ENCODE results near the gene EFCAB5.

- TF ChIP-seq CTCF (conservative IDR thresholded peaks at IDR 0.05; ENCODE audit: low read depth in 2 of 2): peak; percentile 38 to 57
- no peak for TF ChIP-seq JUNB (IDR thresholded peaks at IDR 0.05; ENCODE audit: unreplicated experiment)
- TF ChIP-seq REST (IDR thresholded peaks at IDR 0.05; ENCODE audit: unreplicated experiment): no peak
- no peak for TF ChIP-seq STAT1 (IDR thresholded peaks at IDR 0.05; ENCODE audit: unreplicated experiment)
- no peak for TF ChIP-seq EZH2phosphoT487 (IDR thresholded peaks at IDR 0.05; ENCODE audit: unreplicated experiment)
- no peak for TF ChIP-seq EZH2 (IDR thresholded peaks at IDR 0.05; ENCODE audit: low read depth, unreplicated experiment)
- TF ChIP-seq POLR2AphosphoS5 (IDR thresholded peaks at IDR 0.05; ENCODE audit: low read depth): no peak
- TF ChIP-seq CREB1 (CRISPR knock-in tag; IDR thresholded peaks at IDR 0.05; ENCODE audit: low read depth): no peak
- no peak for TF ChIP-seq ZNF331 (CRISPR knock-in tag; IDR thresholded peaks at IDR 0.05; ENCODE audit: low read depth)
- TF ChIP-seq, protein P1, sequence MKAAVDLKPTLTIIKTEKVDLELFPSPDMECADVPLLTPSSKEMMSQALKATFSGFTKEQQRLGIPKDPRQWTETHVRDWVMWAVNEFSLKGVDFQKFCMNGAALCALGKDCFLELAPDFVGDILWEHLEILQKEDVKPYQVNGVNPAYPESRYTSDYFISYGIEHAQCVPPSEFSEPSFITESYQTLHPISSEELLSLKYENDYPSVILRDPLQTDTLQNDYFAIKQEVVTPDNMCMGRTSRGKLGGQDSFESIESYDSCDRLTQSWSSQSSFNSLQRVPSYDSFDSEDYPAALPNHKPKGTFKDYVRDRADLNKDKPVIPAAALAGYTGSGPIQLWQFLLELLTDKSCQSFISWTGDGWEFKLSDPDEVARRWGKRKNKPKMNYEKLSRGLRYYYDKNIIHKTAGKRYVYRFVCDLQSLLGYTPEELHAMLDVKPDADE (IDR thresholded peaks at IDR 0.05): no peak
- TF ChIP-seq ZNF114 (CRISPR knock-in tag; IDR thresholded peaks at IDR 0.05): no peak
- TF ChIP-seq, protein P2, sequence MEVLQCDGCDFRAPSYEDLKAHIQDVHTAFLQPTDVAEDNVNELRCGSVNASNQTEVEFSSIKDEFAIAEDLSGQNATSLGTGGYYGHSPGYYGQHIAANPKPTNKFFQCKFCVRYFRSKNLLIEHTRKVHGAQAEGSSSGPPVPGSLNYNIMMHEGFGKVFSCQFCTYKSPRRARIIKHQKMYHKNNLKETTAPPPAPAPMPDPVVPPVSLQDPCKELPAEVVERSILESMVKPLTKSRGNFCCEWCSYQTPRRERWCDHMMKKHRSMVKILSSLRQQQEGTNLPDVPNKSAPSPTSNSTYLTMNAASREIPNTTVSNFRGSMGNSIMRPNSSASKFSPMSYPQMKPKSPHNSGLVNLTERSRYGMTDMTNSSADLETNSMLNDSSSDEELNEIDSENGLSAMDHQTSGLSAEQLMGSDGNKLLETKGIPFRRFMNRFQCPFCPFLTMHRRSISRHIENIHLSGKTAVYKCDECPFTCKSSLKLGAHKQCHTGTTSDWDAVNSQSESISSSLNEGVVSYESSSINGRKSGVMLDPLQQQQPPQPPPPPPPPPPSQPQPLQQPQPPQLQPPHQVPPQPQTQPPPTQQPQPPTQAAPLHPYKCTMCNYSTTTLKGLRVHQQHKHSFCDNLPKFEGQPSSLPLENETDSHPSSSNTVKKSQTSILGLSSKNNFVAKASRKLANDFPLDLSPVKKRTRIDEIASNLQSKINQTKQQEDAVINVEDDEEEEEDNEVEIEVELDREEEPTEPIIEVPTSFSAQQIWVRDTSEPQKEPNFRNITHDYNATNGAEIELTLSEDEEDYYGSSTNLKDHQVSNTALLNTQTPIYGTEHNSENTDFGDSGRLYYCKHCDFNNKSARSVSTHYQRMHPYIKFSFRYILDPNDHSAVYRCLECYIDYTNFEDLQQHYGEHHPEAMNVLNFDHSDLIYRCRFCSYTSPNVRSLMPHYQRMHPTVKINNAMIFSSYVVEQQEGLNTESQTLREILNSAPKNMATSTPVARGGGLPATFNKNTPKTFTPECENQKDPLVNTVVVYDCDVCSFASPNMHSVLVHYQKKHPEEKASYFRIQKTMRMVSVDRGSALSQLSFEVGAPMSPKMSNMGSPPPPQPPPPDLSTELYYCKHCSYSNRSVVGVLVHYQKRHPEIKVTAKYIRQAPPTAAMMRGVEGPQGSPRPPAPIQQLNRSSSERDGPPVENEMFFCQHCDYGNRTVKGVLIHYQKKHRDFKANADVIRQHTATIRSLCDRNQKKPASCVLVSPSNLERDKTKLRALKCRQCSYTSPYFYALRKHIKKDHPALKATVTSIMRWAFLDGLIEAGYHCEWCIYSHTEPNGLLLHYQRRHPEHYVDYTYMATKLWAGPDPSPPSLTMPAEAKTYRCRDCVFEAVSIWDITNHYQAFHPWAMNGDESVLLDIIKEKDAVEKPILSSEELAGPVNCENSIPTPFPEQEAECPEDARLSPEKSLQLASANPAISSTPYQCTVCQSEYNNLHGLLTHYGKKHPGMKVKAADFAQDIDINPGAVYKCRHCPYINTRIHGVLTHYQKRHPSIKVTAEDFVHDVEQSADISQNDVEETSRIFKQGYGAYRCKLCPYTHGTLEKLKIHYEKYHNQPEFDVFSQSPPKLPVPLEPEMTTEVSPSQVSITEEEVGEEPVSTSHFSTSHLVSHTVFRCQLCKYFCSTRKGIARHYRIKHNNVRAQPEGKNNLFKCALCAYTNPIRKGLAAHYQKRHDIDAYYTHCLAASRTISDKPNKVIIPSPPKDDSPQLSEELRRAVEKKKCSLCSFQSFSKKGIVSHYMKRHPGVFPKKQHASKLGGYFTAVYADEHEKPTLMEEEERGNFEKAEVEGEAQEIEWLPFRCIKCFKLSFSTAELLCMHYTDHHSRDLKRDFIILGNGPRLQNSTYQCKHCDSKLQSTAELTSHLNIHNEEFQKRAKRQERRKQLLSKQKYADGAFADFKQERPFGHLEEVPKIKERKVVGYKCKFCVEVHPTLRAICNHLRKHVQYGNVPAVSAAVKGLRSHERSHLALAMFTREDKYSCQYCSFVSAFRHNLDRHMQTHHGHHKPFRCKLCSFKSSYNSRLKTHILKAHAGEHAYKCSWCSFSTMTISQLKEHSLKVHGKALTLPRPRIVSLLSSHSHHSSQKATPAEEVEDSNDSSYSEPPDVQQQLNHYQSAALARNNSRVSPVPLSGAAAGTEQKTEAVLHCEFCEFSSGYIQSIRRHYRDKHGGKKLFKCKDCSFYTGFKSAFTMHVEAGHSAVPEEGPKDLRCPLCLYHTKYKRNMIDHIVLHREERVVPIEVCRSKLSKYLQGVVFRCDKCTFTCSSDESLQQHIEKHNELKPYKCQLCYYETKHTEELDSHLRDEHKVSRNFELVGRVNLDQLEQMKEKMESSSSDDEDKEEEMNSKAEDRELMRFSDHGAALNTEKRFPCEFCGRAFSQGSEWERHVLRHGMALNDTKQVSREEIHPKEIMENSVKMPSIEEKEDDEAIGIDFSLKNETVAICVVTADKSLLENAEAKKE (CRISPR knock-in tag; IDR thresholded peaks at IDR 0.05): no peak
- no peak for TF ChIP-seq NANOG (IDR thresholded peaks at IDR 0.05; ENCODE audit: borderline replicate concordance)
Observed at GRCh38 chr17:29933379-29933778, 8.1 kb upstream of the EFCAB5 start.

Data from GM23338 (cell line).